ENCODE results near the gene SERPINB2. TPM values are rescaled to one million over a fixed set of nuclear protein-coding genes. Genes with fewer than 3 reads are reported as not detected.

SERPINB2 gene
- total and polyA plus RNA-seq, 10 of the 15 experiments (the other 5 are each of a cell fraction or from before 2014, with no cell fraction given), result 9.6 to 25.3 (median 14.0) TPM

- intact Hi-C loops (cut with micrococcal nuclease; ENCODE audit: unreplicated experiment), result no loop called here
- FAIRE-seq, result no peak
- ATAC-seq, result no peak
- H3K9ac ChIP-seq (ENCODE audit: control insufficient read depth, insufficient read depth, low read length), result no peak overlapping the region
- no TSS peak for BruUV-seq (replicated peaks)
- no peak for DNase-seq (ENCODE audit: low read depth, low spot score)
- no peaks in the 10 kb centered on the region for H3K79me2 ChIP-seq (ENCODE audit: control insufficient read depth, insufficient read depth, low read length)
- H3K4me2 ChIP-seq (ENCODE audit: control insufficient read depth, insufficient read depth), result no peak overlapping the region
- no peaks in the 10 kb centered on the region for H3K4me1 ChIP-seq (ENCODE audit: control insufficient read depth, insufficient read depth, low read length)
- ChIA-PET POLR2A (no interaction called here), SMC1A (ENCODE audit: uncharacterized antibody, unreplicated experiment) (interaction anchor here (1.2 to 6.9 kb wide), 4 partner anchors 12 to 48 kb away, joined by 3 to 105 read pairs (median 10); partner anchors contain the start of gene SERPINB10), CTCF (interaction anchor here (1.9 to 11.1 kb wide), 3 partner anchors 47 to 87 kb away, joined by 10 to 185 read pairs (median 38); no protein-coding TSS in a partner anchor), RAD21 (ENCODE audit: unreplicated experiment) (interaction anchor here (0.8 to 3.6 kb wide), 3 partner anchors 47 to 106 kb away, joined by 3 to 52 read pairs (median 22); no protein-coding TSS in a partner anchor)
- no peak overlapping the region for H2AFZ ChIP-seq (ENCODE audit: control insufficient read depth, low read depth, low read length)
- H3K27ac ChIP-seq (ENCODE audit: control insufficient read depth, insufficient read depth), result no peak overlapping the region
- H3K27me3 ChIP-seq (replicated peaks in 1 of 2; ENCODE audit: control insufficient read depth in 2 of 2, insufficient read depth in 2 of 2, low read length in 1 of 2), result no peaks in the 10 kb centered on the region
- no peaks in the 10 kb centered on the region for H3K9me3 ChIP-seq (replicated peaks; ENCODE audit: control insufficient read depth, insufficient read depth, low read length)
- in situ Hi-C loops (cut with MboI), result no loop called here
- H4K20me1 ChIP-seq (ENCODE audit: control insufficient read depth, insufficient read depth), result no peaks in the 10 kb centered on the region
- H3K4me3 ChIP-seq, result no peak overlapping the region
- TF ChIP-seq SMC3 (IDR thresholded peaks at IDR 0.05; ENCODE audit: borderline replicate concordance, low read length), result no peak
- no peak for TF ChIP-seq ZZZ3 (IDR thresholded peaks at IDR 0.05; ENCODE audit: control insufficient read depth, insufficient read length, low read depth)
- TF ChIP-seq GABPA (IDR thresholded peaks at IDR 0.05; ENCODE audit: low read depth), result no peak
- no peak for TF ChIP-seq CEBPB (IDR thresholded peaks at IDR 0.05; ENCODE audit: borderline replicate concordance in 1 of 2, low read depth in 2 of 2, low read length in 2 of 2)
- TF ChIP-seq JUND (IDR thresholded peaks at IDR 0.05; ENCODE audit: low read depth, low read length), result no peak
- TF ChIP-seq PAX8 (IDR thresholded peaks at IDR 0.05), result no peak
- no peak for TF ChIP-seq MTA2 (IDR thresholded peaks at IDR 0.05; ENCODE audit: low read depth)
- no peak for TF ChIP-seq MXI1 (IDR thresholded peaks at IDR 0.05; ENCODE audit: low read depth, low read length)
- no peaks in the 10 kb centered on the region for H3K36me3 ChIP-seq (ENCODE audit: control insufficient read depth in 2 of 2, insufficient read depth in 2 of 2, low read length in 1 of 2)
- 0% methylated on average over 1 of the region's 1 CpG for WGBS (ENCODE audit: insufficient coverage, insufficient replicate concordance, low lambda C conversion rate, missing lambda C conversion rate)
These were observed 1.1 kb downstream of the SERPINB2 start for GRCh38 chr18:63888470-63889190.

Data from GM12878 (cell line).